ENCODE results near the gene RIPK3.

RIPK3 gene

GRCh38 chr14:24322672-24323071 lies 17.1 kb downstream of the RIPK3 start:
- no peak for DNase-seq (ENCODE audit: low spot score)

- no peak for DNase-seq (ENCODE audit: low spot score)
Observed at GRCh38 chr14:24321212-24321975, 18.4 kb downstream of the RIPK3 start.

- DNase-seq (ENCODE audit: low spot score), result no peak
Observed at GRCh38 chr14:24317141-24317928, 22.5 kb downstream of the RIPK3 start.

GRCh38 chr14:24316597-24316950 lies 23.2 kb downstream of the RIPK3 start:
- no peak for DNase-seq (ENCODE audit: low spot score)

GRCh38 chr14:24315807-24316596 lies 23.8 kb downstream of the RIPK3 start:
- no peak for DNase-seq (ENCODE audit: low spot score)

GRCh38 chr14:24315243-24315806 lies 24.5 kb downstream of the RIPK3 start:
- no peak for DNase-seq (ENCODE audit: low spot score)

- DNase-seq (ENCODE audit: low spot score), result no peak
Observed at GRCh38 chr14:24314377-24315193, 25.2 kb downstream of the RIPK3 start.

GRCh38 chr14:24313913-24314312 lies 25.9 kb downstream of the RIPK3 start:
- DNase-seq (ENCODE audit: low spot score), result no peak

GRCh38 chr14:24312736-24313507 lies 26.9 kb downstream of the RIPK3 start:
- DNase-seq (ENCODE audit: low spot score), result peak; percentile 70

GRCh38 chr14:24311837-24312615 lies 27.8 kb downstream of the RIPK3 start:
- DNase-seq (ENCODE audit: low spot score), result no peak

- peak; percentile 68 for DNase-seq (ENCODE audit: low spot score)
Observed at GRCh38 chr14:24310646-24311604, 28.9 kb downstream of the RIPK3 start, which contains the start of gene LTB4R. Gene LTB4R (plus strand): TSS chr14:24311502. CDS start chr14:24315652, 4,150 bp downstream.

- DNase-seq (ENCODE audit: low spot score), result no peak
Observed at GRCh38 chr14:24310265-24310645, 29.5 kb downstream of the RIPK3 start.

GRCh38 chr14:24309538-24310264 lies 30.1 kb downstream of the RIPK3 start, which contains the start of gene LTB4R2:
Gene LTB4R2 (plus strand): TSS chr14:24310140. CDS start chr14:24310665, 525 bp downstream.
- DNase-seq (ENCODE audit: low spot score), result no peak

GRCh38 chr14:24308342-24309124 lies 31.3 kb downstream of the RIPK3 start:
- no peak for DNase-seq (ENCODE audit: low spot score)

- DNase-seq (ENCODE audit: low spot score), result peak; percentile 65
Observed at GRCh38 chr14:24307575-24308341, 32.0 kb downstream of the RIPK3 start, which contains the start of gene CIDEB. Gene CIDEB (minus strand): TSS chr14:24307977. CDS start chr14:24307858, 119 bp downstream.

- no peak for DNase-seq (ENCODE audit: low spot score)
Observed at GRCh38 chr14:24307156-24307574, 32.6 kb downstream of the RIPK3 start.

All from activated CD4-positive, alpha-beta T cell treated with anti-CD3 and anti-CD28 coated beads, Interleukin-2, Interleukin-4, amounts not matched to agents 100 ng/mL and 50 ng/mL, durations not matched to agents 16 hours and 8 hours (primary cell).